Neural cell (in vitro differentiated cells): ENCODE measurements around the gene TECTB. TPM values are rescaled to one million over a fixed set of nuclear protein-coding genes. Genes with fewer than 3 reads are reported as not detected.

ENCODE experiments used
- H2AFZ ChIP-seq: fragments of 200-600, 300-800 bp; sonication (generic), shearing (Covaris generic); 2 replicates; pipeline ENCODE4 v1.6.0; 2014; ENCODE audit warnings: low read depth, mild to moderate bottlenecking, antibody characterized with exemption, low read length, moderate library complexity
- H3F3A ChIP-seq: fragments of 200-600 bp; shearing (Covaris generic); 2 replicates; pipeline ENCODE4 v1.6.1; 2016; ENCODE audit warnings: mild to moderate bottlenecking, moderate library complexity, mixed read lengths, antibody characterized with exemption, low read length; ENCODE audit not compliant: insufficient read depth, poor library complexity, severe bottlenecking
- H3K27ac ChIP-seq: fragments of 200-600, 300-800 bp; sonication (generic), shearing (Covaris generic); 2 replicates; pipeline ENCODE4 v1.5.1; 2014; ENCODE audit warnings: mild to moderate bottlenecking, low read length, moderate library complexity
- H3K27me3 ChIP-seq: fragments of 300-800, 200-600 bp; sonication (generic), shearing (Covaris generic); 2 replicates; pipeline ENCODE4 v1.6.0; 2014; ENCODE audit warnings: mild to moderate bottlenecking, low read depth, low read length, moderate library complexity; ENCODE audit not compliant: insufficient read depth
- H3K36me3 ChIP-seq: fragments of 300-800, 200-600 bp; sonication (generic), shearing (Covaris generic); 2 replicates; pipeline ENCODE4 v1.5.1; 2014; ENCODE audit warnings: mild to moderate bottlenecking, antibody characterized with exemption, low read length, moderate library complexity; ENCODE audit not compliant: insufficient read depth
- H3K4me2 ChIP-seq: fragments of 300-800, 200-600 bp; sonication (generic), shearing (Covaris generic); 2 replicates; pipeline ENCODE4 v1.6.0; 2014; ENCODE audit warnings: mild to moderate bottlenecking, low read length
- H3K4me3 ChIP-seq: fragments of 300-800, 200-600 bp; sonication (generic), shearing (Covaris generic); 2 replicates; pipeline ENCODE4 v1.5.1; 2014; ENCODE audit warnings: mild to moderate bottlenecking, low read length, moderate library complexity
- H3K79me2 ChIP-seq: fragments of 200-600 bp; shearing (Covaris generic); replicated peaks from 2 replicates; pipeline ENCODE4 v1.6.0; 2014; ENCODE audit warnings: mild to moderate bottlenecking, low read length, moderate library complexity; ENCODE audit not compliant: insufficient read depth
- H3K9ac ChIP-seq: fragments of 300-800, 200-600 bp; sonication (generic), shearing (Covaris generic); 2 replicates; pipeline ENCODE4 v1.6.1; 2016; ENCODE audit warnings: mild to moderate bottlenecking, low read length, mixed read lengths
- H3K9me2 ChIP-seq: fragments of 200-600 bp; shearing (Covaris generic); 2 replicates; pipeline ENCODE4 v1.6.1; 2016; ENCODE audit warnings: mild to moderate bottlenecking, low read length, mixed read lengths; ENCODE audit not compliant: insufficient read depth
- H3K9me3 ChIP-seq: fragments of 200-600, 300-800 bp; sonication (generic), shearing (Covaris generic); 2 replicates; pipeline ENCODE4 v1.6.1; 2016; ENCODE audit warnings: mild to moderate bottlenecking, mixed run types, low read length, moderate library complexity, mixed read lengths
- H4K20me1 ChIP-seq: fragments of 200-600 bp; shearing (Covaris generic); 2 replicates; pipeline ENCODE4 v1.6.1; 2016; ENCODE audit warnings: mild to moderate bottlenecking, mixed run types; ENCODE audit not compliant: insufficient read depth
- EP300 ChIP-seq: fragments of 450-650 bp; conservative IDR thresholded peaks from 2 replicates; pipeline ENCODE4 v1.6.1; 2014; ENCODE audit warnings: antibody characterized with exemption, mild to moderate bottlenecking, moderate library complexity; ENCODE audit not compliant: poor library complexity, severe bottlenecking
- EZH2 ChIP-seq: fragments of 200-600, 300-800 bp; shearing (Covaris generic), sonication (generic); IDR thresholded peaks from 2 replicates; pipeline ENCODE4 v1.6.1; 2014; ENCODE audit warnings: antibody characterized with exemption, low read length, borderline replicate concordance, mild to moderate bottlenecking; ENCODE audit not compliant: insufficient read depth, poor library complexity, severe bottlenecking
- MXI1 ChIP-seq: fragments of 450-650 bp; conservative IDR thresholded peaks from 2 replicates; pipeline ENCODE4 v1.6.1; 2014; ENCODE audit warnings: antibody characterized with exemption, mild to moderate bottlenecking; ENCODE audit not compliant: poor library complexity, severe bottlenecking
- POLR2AphosphoS5 ChIP-seq: IDR thresholded peaks from 2 replicates; pipeline ENCODE4 v1.6.1; 2012
- RAD21 ChIP-seq: fragments of 450-650 bp; conservative IDR thresholded peaks from 2 replicates; pipeline ENCODE4 v1.6.1; 2014; ENCODE audit warnings: antibody characterized with exemption, mild to moderate bottlenecking, moderate library complexity
- SMC3 ChIP-seq: fragments of 450-650 bp; conservative IDR thresholded peaks from 2 replicates; pipeline ENCODE4 v1.6.1; 2014; ENCODE audit warnings: antibody characterized with exemption, mild to moderate bottlenecking, moderate library complexity; ENCODE audit not compliant: poor library complexity
- TAF1 ChIP-seq: IDR thresholded peaks from 2 replicates; pipeline ENCODE4 v1.6.1; 2012; ENCODE audit warnings: low read depth
- polyA plus RNA-seq: library from polyadenylated mRNA; depleted of rRNA; stranded (reverse); fragments of >200 nt; gene quantifications from 2 replicates; pipeline ENCODE4 v1.2.3, GENCODE V29; 2014
- TF ChIP-seq, protein P1 (sequence below): fragments of 450-650 bp; IDR thresholded peaks from 2 replicates; pipeline ENCODE4 v1.5.1; 2014; ENCODE audit warnings: antibody characterized with exemption, mild to moderate bottlenecking, moderate library complexity; ENCODE audit not compliant: poor library complexity, severe bottlenecking
- TF ChIP-seq, protein P2 (sequence below): IDR thresholded peaks from 2 replicates; pipeline ENCODE4 v1.6.1; 2012; ENCODE audit warnings: borderline replicate concordance

Gene TECTB
- polyA plus RNA-seq, 1 donor from 2014 or later, result not detected

DNA sequence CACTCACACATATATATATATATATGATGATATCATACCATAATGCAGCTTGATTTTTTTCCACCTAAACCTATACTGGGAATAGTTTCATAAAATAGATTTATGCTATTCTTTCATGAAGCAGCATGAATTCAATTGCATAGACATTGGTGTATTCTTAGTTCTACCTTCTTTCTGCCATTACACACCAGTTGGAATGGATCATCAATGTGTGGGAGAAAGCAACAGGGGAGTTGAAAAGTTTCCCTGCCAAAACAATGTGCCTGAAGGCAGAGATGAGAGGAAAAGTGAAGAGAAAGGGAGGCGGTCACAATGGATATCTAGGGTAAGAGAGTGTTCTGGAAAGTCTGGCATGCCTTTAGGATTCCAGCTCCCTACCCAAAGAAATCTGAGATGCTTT, 65.6 kb downstream of the TECTB start:
- H3K36me3 ChIP-seq, result no peaks in the 10 kb centered on the region
- no peak overlapping the region for H3K4me3 ChIP-seq
- H2AFZ ChIP-seq, result no peak overlapping the region
- no peaks in the 10 kb centered on the region for H3F3A ChIP-seq
- no peaks in the 10 kb centered on the region for H3K27me3 ChIP-seq
- H3K9me2 ChIP-seq, result no peaks in the 10 kb centered on the region
- TF ChIP-seq RAD21 (no peak), EP300 (no peak), POLR2AphosphoS5 (no peak)
- H3K9me3 ChIP-seq, result no peaks in the 10 kb centered on the region
- no peak overlapping the region for H3K27ac ChIP-seq
- no peak overlapping the region for H3K4me2 ChIP-seq
- H3K79me2 ChIP-seq, result no peaks in the 10 kb centered on the region
- H3K9ac ChIP-seq, result no peak overlapping the region
- H4K20me1 ChIP-seq, result no peaks in the 10 kb centered on the region

DNA sequence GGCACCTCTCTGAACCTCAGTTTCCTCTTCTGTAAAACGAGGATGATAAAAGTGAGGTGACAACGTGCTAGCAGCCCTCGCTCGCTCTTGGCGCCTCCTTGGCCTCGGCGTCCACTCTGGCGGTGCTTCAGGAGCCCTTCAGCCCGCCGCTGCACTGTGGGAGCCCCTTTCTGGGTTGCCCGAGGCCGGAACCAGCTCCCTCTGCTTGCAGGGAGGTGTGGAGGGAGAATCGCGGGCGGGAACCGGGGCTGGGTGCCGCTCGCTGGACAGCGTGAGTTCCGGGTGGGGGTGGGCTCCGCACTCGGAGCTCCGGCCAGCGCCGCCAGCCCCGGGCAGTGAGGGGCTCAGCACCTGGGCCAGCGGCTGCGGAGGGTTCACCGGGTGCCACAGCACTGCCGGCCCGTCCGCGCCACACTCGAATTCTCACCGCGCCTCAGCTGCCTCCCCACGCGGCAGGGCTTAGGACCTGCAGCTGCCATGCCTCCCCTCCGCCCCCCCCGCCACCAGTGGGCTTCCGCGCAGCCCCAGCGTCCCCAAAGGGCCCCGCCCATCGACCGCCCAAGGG, 66.4 kb downstream of the TECTB start:
- TF ChIP-seq SMC3, result no peak
- TF ChIP-seq, protein P1, sequence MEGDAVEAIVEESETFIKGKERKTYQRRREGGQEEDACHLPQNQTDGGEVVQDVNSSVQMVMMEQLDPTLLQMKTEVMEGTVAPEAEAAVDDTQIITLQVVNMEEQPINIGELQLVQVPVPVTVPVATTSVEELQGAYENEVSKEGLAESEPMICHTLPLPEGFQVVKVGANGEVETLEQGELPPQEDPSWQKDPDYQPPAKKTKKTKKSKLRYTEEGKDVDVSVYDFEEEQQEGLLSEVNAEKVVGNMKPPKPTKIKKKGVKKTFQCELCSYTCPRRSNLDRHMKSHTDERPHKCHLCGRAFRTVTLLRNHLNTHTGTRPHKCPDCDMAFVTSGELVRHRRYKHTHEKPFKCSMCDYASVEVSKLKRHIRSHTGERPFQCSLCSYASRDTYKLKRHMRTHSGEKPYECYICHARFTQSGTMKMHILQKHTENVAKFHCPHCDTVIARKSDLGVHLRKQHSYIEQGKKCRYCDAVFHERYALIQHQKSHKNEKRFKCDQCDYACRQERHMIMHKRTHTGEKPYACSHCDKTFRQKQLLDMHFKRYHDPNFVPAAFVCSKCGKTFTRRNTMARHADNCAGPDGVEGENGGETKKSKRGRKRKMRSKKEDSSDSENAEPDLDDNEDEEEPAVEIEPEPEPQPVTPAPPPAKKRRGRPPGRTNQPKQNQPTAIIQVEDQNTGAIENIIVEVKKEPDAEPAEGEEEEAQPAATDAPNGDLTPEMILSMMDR, result no peak
- no peak for TF ChIP-seq EZH2
- TF ChIP-seq RAD21, result no peak
- no peak for TF ChIP-seq TAF1
- no peak for TF ChIP-seq EP300
- TF ChIP-seq, protein P2, sequence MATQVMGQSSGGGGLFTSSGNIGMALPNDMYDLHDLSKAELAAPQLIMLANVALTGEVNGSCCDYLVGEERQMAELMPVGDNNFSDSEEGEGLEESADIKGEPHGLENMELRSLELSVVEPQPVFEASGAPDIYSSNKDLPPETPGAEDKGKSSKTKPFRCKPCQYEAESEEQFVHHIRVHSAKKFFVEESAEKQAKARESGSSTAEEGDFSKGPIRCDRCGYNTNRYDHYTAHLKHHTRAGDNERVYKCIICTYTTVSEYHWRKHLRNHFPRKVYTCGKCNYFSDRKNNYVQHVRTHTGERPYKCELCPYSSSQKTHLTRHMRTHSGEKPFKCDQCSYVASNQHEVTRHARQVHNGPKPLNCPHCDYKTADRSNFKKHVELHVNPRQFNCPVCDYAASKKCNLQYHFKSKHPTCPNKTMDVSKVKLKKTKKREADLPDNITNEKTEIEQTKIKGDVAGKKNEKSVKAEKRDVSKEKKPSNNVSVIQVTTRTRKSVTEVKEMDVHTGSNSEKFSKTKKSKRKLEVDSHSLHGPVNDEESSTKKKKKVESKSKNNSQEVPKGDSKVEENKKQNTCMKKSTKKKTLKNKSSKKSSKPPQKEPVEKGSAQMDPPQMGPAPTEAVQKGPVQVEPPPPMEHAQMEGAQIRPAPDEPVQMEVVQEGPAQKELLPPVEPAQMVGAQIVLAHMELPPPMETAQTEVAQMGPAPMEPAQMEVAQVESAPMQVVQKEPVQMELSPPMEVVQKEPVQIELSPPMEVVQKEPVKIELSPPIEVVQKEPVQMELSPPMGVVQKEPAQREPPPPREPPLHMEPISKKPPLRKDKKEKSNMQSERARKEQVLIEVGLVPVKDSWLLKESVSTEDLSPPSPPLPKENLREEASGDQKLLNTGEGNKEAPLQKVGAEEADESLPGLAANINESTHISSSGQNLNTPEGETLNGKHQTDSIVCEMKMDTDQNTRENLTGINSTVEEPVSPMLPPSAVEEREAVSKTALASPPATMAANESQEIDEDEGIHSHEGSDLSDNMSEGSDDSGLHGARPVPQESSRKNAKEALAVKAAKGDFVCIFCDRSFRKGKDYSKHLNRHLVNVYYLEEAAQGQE, result no peak
- no peak for TF ChIP-seq MXI1
- TF ChIP-seq POLR2AphosphoS5, result no peak
- Histone ChIP-seq H3K9ac (no peak overlapping the region), H2AFZ (no peak overlapping the region), H3K9me3 (no peaks in the 10 kb centered on the region), H3K9me2 (no peaks in the 10 kb centered on the region), H3K36me3 (no peaks in the 10 kb centered on the region), H3K27ac (no peak overlapping the region), H3F3A (no peaks in the 10 kb centered on the region), H3K4me2 (no peak overlapping the region), H4K20me1 (no peaks in the 10 kb centered on the region), H3K79me2 (no peaks in the 10 kb centered on the region), H3K27me3 (no peaks in the 10 kb centered on the region), H3K4me3 (no peak overlapping the region)

DNA sequence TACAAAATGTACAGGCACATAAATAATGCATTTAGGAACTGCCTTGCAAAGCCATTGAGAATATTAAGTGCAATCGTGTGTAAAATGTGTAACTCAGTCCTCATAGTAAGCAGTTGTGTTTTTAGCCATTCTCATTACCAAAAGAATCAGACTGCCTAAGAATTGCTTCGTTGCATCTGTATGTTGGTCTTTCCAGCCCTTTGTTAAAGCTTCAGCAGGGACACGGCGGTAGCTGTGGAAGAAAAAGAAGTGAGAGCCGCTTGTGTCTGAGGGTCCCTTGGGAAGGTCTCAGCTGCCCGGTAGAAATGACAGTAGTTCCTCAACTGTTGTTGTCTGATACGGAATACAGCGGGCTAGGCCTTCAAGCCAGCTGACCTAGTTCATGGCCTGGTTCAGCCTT, 67.9 kb downstream of the TECTB start:
- Histone ChIP-seq H3K79me2 (no peaks in the 10 kb centered on the region), H3K27me3 (no peaks in the 10 kb centered on the region), H3K36me3 (no peaks in the 10 kb centered on the region), H2AFZ (no peak overlapping the region), H3F3A (no peaks in the 10 kb centered on the region), H4K20me1 (no peaks in the 10 kb centered on the region), H3K27ac (no peak overlapping the region), H3K9ac (no peak overlapping the region), H3K4me2 (no peak overlapping the region), H3K9me2 (no peaks in the 10 kb centered on the region), H3K4me3 (no peak overlapping the region), H3K9me3 (no peaks in the 10 kb centered on the region)
- TF ChIP-seq, protein P2, result no peak
- TF ChIP-seq, protein P1, result no peak
- no peak for TF ChIP-seq RAD21
- TF ChIP-seq SMC3, result no peak
- no peak for TF ChIP-seq TAF1
- no peak for TF ChIP-seq MXI1
- TF ChIP-seq EP300, result no peak
- no peak for TF ChIP-seq POLR2AphosphoS5
- no peak for TF ChIP-seq EZH2
